ENCODE data around the gene ABCF3. TPM values are rescaled to one million over a fixed set of nuclear protein-coding genes. Genes with fewer than 3 reads are reported as not detected.

Gene ABCF3
- total RNA-seq, 1 experiment from 2014 or later = 56.1 TPM

DNA sequence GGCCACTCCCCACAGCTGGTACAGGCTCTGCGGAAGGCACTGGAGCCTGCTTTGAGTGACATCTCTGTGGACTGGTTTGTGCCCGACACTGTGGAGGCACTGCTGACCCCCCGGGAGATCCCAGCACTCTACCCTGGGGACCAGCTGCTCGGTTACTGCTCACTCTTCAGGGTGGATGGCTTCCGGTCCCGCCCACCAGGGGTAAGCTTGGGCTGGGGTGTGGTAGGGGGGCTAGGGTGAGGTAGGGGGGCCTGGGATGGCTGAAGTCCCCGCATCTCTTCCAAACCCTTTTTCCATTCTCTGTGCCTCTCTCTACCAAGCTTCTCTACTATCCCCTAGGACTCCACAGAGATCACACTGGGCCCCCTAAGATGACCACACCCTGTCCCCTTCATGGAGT is 51.2 kb downstream of the ABCF3 start:
- Histone ChIP-seq H3K4ac (ENCODE audit: low read depth, low read length) (no peak overlapping the region), H4K5ac (ENCODE audit: insufficient read length, low read depth, low read length) (no peak overlapping the region), H2AFZ (ENCODE audit: low read length) (no peak overlapping the region), H3K23ac (ENCODE audit: insufficient read length, low read depth, low read length) (no peak overlapping the region), H4K20me1 (ENCODE audit: control insufficient read depth, insufficient read depth, insufficient read length) (no peaks in the 10 kb centered on the region), H3K14ac (ENCODE audit: insufficient read depth, low read length) (no peak overlapping the region), H3K4me1 (ENCODE audit: insufficient read depth, low read length) (no peaks in the 10 kb centered on the region), H2AK5ac (ENCODE audit: insufficient read length, low read length) (no peak overlapping the region), H2BK20ac (ENCODE audit: low read depth, low read length, poor library complexity, severe bottlenecking) (no peak overlapping the region), H2BK120ac (ENCODE audit: low read depth, low read length, poor library complexity, severe bottlenecking) (no peak overlapping the region), H3K79me2 (ENCODE audit: insufficient read depth, low read length) (no peaks in the 10 kb centered on the region), H2BK15ac (ENCODE audit: low read depth, low read length) (no peak overlapping the region), H3K4me2 (ENCODE audit: insufficient read depth, insufficient read length, low read length) (no peak overlapping the region), H3K79me1 (ENCODE audit: insufficient read depth, low read depth, low read length, poor library complexity, severe bottlenecking) (no peaks in the 10 kb centered on the region), H3K27ac (ENCODE audit: insufficient read length, low read depth, low read length) (no peak overlapping the region), H3K18ac (ENCODE audit: insufficient read length, low read depth, low read length) (no peak overlapping the region), H3K56ac (ENCODE audit: insufficient read length, low read depth, low read length) (no peak overlapping the region), H3K23me2 (ENCODE audit: insufficient read length, low read depth, low read length, poor library complexity, severe bottlenecking) (no peaks in the 10 kb centered on the region), H2BK12ac (ENCODE audit: insufficient read length, low read depth, low read length) (no peak overlapping the region), H3K9me3 (ENCODE audit: control insufficient read depth, low read depth, low read length) (no peaks in the 10 kb centered on the region), H3T11ph (ENCODE audit: low read length) (no peak overlapping the region), H3K27me3 (ENCODE audit: insufficient read depth, low read length) (peaks cover 4% of the 10 kb centered on the region), H4K91ac (ENCODE audit: insufficient read length, low read depth, low read length) (no peak overlapping the region), H3K9ac (ENCODE audit: extremely low read depth, insufficient read length, low read length) (no peak overlapping the region), H4K8ac (replicated peaks; ENCODE audit: insufficient read length, low read depth, low read length) (no peak overlapping the region), H2BK5ac (ENCODE audit: insufficient read length, low read length) (no peak overlapping the region)
- no CpG with 5 or more reads among the region's 7 CpGs for WGBS (ENCODE audit: extremely low coverage, insufficient read length, low lambda C conversion rate)
- Mint-ChIP-seq H3K27me3 (ENCODE audit: low read depth) (peaks cover 17% of the 10 kb centered on the region), H3K9me3 (no peaks in the 10 kb centered on the region), H3K36me3 (ENCODE audit: insufficient read depth in 1 of 3, low read depth in 3 of 3) (peaks cover 0 to 3% (median under 1%) of the 10 kb centered on the region in 3 experiments; a peak in 6 of 7 replicates), H3K4me1 (0 out of 4 replicates have a peak, but pooled peaks cover 0 to 4% of the 10 kb centered on the region in 2 experiments), H3K27ac (no peak overlapping the region; a peak in 1 of 7 replicates), H3K4me3 (no peak overlapping the region; a peak in 1 of 5 replicates)
- TF ChIP-seq, protein P1, sequence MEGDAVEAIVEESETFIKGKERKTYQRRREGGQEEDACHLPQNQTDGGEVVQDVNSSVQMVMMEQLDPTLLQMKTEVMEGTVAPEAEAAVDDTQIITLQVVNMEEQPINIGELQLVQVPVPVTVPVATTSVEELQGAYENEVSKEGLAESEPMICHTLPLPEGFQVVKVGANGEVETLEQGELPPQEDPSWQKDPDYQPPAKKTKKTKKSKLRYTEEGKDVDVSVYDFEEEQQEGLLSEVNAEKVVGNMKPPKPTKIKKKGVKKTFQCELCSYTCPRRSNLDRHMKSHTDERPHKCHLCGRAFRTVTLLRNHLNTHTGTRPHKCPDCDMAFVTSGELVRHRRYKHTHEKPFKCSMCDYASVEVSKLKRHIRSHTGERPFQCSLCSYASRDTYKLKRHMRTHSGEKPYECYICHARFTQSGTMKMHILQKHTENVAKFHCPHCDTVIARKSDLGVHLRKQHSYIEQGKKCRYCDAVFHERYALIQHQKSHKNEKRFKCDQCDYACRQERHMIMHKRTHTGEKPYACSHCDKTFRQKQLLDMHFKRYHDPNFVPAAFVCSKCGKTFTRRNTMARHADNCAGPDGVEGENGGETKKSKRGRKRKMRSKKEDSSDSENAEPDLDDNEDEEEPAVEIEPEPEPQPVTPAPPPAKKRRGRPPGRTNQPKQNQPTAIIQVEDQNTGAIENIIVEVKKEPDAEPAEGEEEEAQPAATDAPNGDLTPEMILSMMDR (conservative IDR thresholded peaks at IDR 0.05) = no peak
- no peak for DNase-seq
